ENCODE data around the gene TMEM100.
"Not testable (repeated sequence)": the region's sequence is repeated elsewhere in the genome, so short reads cannot be mapped to it uniquely, and the experiment has no call there.

The TMEM100 gene

DNA sequence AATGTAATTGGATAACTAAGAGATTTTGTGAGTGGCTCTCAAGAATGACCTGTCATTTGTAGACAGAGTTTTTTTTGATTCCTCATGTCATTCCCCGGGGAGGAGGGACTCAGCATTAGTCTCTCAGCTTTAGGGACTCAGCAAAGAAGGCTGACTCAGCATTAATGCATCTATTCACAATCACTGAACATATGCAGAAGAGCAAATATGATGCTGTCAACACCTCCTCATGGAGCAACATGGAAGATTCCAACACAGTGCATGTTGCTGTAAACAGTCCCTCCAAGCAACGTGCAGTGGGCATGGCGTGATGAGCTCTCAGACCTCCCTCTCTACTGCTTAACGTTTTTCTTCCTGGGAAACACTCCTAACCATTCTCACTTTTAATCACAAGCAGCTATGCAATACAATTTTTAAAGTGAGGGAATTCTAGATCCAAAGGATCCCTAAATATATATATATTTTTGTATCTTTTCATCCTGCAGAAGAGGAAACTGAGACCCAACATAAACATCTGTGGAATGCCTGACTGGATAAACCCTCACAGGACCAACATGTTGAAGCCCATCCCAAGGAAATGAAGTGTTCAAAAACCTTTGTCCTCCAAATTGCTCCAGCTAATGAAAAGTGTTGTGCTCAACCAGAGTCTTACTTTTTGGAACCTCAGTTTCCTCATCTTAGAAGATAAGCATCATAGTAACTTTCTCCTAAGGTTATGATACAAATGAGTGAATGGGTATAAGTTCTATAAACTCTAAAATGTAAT, 38.9 kb downstream of the TMEM100 start:
- no peak for DNase-seq

DNA sequence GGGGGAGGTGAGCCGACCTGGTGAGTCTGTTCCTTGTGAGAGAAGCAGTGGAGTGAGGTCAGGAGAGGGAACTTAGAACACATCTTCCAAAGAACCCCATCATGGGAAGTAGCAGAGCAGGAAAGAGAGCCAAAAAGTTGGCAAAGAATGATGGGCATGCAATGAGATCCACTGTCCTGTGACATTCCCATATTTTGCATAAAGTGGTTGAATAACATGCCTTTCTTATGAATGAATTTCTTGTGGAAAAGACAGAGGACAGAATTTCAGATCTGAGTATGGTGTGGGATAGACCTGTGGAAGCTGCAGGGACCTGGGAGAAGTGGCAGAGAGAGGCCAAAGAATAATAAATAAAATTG, 41.3 kb downstream of the TMEM100 start:
- no peak for DNase-seq

DNA sequence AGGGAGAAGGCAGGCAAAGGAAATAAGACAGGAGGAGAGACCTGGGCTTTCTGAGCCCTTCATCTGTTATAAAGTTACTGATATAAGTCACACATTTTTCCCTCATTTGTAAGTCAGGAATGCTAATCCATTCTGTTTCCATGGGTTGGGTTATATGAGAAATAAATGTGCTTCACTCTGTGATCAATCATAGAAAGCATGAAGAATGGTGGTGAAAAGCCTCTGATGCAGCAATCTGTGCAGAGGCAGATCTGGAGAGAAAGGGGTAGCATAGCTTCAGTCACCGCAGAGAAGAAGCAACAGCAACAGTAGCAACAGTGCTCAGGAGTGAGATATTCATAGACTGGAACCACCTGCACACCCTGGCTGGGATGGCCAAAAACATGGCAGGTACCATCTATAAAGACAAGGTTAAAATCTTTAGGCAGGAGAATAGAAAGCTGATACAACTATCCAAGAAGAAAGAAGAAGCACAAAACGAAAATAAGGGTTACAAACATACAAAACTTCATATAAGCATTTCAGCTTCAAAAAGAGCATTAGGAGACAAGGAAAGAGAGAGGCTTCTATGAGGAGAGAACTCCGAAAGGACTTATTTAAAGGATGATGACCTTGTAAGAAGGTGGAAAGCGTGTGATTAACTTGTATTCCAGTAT, 41.9 kb downstream of the TMEM100 start:
- DNase-seq = no peak

DNA sequence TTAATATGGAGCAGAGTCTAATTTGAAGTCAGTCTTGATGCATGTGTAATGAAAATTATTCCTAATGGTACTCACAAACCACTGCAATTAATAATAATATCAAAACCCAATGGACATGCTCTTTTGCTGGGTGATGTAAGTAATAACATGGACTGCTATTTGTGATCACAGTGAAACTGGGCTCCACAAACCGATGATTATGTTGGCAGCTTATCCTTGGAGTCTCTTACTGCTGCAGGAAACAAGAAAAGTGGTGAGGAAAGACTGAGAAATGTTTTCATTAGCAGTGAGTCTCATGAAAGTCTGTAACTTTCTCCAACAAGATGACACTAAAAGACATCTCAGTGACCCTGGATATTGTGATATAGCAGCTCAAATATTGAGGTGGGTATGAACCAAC, 45.2 kb downstream of the TMEM100 start:
- DNase-seq = no peak

DNA sequence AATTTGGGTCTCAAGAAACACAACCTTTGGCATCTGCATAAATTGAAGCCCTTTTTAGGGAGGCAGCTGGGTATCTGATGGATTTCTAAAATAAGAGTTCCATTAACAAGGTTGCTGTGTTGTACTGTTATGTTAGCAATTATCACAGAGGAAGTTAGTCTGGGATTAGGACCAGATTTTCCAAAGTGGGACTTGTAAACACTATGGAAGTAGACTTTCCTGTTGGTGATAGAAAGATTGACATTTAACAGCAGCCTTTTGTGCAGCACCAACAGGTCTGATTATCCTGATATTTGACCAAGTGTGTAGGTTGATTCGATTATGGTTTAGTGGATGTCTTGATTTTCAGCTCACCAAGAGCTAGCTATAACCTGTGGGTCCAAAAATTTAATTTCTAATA, 46.4 kb downstream of the TMEM100 start:
- DNase-seq = no peak

DNA sequence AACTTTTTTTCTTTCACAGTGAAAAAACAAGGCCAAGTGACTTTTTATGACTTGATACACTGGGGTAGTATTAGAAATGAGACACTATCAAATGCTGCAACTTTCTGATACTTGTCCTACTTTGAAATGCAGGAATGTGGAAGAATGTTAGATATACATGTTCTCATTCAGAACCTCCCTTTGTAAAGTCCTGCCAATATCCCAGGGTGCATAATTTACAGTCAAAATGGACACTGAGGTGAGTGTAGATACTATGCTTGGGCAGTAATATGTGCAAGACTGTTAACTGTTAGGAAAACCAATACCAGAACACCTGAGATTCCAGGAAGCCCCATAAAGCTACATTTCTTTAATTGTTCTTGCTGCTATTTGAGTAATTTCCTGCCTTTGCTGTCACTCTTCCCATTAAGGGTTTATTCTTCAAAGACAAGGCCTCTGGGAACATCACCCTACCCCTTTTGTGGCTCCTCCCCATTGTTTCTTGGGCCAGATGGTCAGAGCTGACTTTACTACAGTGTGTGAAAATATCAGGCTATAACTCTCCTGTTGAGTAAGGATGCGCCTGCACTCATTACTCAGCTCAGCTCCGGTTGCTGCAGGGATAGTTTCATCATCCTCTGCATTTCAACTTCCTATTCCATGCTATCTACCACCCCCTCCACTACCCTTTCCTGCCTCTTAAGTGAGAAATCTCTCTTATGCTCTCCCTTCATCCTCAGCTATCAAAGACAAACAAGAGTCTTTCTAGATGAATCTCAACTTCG, 48.7 kb downstream of the TMEM100 start:
- no peak for DNase-seq

DNA sequence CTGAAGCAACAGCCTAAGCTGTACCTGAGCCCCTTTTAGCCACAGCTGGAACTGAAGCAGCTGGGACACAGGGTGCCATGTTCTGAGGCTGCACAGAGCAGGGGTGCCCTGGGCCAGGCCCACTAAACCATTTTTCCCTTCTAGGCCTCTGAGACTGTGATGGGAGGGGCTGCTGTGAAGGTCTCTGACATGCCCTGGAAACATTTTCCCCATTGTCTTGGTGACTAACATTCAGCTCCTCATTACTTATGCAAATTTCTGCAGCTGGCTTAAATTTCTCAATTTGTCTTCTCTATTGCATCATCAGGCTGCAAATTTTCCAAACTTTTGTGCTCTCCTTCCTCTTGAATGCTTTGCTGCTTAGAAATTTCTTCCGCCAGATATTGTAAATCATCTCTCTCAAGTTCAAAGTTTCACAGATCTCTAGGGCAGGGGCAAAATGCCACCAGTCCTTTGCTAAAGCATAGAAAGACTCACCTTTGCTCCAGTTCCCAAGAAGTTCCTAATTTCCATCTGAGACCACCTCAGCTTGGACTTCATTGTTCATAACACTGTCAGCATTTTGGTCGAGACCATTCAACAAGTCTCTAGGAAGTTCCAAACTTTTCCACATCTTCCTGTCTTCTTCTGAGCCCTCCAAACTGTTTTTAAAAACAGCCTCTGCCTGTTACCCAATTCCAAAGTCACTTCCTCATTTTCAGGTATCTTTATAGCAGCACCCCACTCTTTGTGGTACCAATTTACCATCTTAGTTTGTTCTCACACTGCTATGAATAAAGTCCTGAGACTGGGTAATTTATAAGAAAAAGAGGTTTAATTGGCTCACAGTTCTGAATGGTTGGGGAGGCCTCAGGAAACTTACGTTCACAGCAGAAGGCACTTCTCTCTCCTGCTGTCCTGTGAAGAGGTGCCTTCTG, 49.8 kb downstream of the TMEM100 start:
- DNase-seq = no peak

DNA sequence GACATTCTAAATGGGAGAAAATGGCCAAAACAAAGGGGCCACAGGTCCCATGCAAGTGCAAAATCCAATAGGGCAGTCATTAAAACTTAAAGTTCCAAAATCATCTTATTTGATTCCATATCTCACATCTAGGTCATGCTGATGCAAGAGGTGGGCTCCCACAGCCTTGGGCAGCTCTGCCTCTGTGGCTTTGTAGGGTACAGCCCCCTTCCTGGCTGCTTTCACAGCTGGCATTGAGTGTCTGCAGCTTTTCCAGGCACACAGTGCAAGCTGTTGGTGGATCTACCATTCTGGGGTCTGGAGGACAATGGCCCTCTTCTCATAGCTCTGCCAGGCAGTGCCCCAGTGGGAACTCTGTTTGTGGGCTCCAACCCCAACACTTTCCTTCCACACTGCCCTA, 50.7 kb downstream of the TMEM100 start:
- DNase-seq = not testable (repeated sequence)
